Neural cell (in vitro differentiated cells): ENCODE data around the gene GAB2. TPM values are rescaled to one million over a fixed set of nuclear protein-coding genes. Genes with fewer than 3 reads are reported as not detected.

Source experiments
- H2AFZ ChIP-seq: fragments of 200-600, 300-800 bp; sonication (generic), shearing (Covaris generic); 2 replicates; pipeline ENCODE4 v1.6.0; 2014; ENCODE audit warnings: low read depth, mild to moderate bottlenecking, antibody characterized with exemption, low read length, moderate library complexity
- H3F3A ChIP-seq: fragments of 200-600 bp; shearing (Covaris generic); 2 replicates; pipeline ENCODE4 v1.6.1; 2016; ENCODE audit warnings: mild to moderate bottlenecking, moderate library complexity, mixed read lengths, antibody characterized with exemption, low read length; ENCODE audit not compliant: insufficient read depth, poor library complexity, severe bottlenecking
- H3K27ac ChIP-seq: fragments of 200-600, 300-800 bp; sonication (generic), shearing (Covaris generic); 2 replicates; pipeline ENCODE4 v1.5.1; 2014; ENCODE audit warnings: mild to moderate bottlenecking, low read length, moderate library complexity
- H3K27me3 ChIP-seq: fragments of 300-800, 200-600 bp; sonication (generic), shearing (Covaris generic); 2 replicates; pipeline ENCODE4 v1.6.0; 2014; ENCODE audit warnings: mild to moderate bottlenecking, low read depth, low read length, moderate library complexity; ENCODE audit not compliant: insufficient read depth
- H3K36me3 ChIP-seq: fragments of 300-800, 200-600 bp; sonication (generic), shearing (Covaris generic); 2 replicates; pipeline ENCODE4 v1.5.1; 2014; ENCODE audit warnings: mild to moderate bottlenecking, antibody characterized with exemption, low read length, moderate library complexity; ENCODE audit not compliant: insufficient read depth
- H3K4me2 ChIP-seq: fragments of 300-800, 200-600 bp; sonication (generic), shearing (Covaris generic); 2 replicates; pipeline ENCODE4 v1.6.0; 2014; ENCODE audit warnings: mild to moderate bottlenecking, low read length
- H3K4me3 ChIP-seq: fragments of 300-800, 200-600 bp; sonication (generic), shearing (Covaris generic); 2 replicates; pipeline ENCODE4 v1.5.1; 2014; ENCODE audit warnings: mild to moderate bottlenecking, low read length, moderate library complexity
- H3K79me2 ChIP-seq: fragments of 200-600 bp; shearing (Covaris generic); replicated peaks from 2 replicates; pipeline ENCODE4 v1.6.0; 2014; ENCODE audit warnings: mild to moderate bottlenecking, low read length, moderate library complexity; ENCODE audit not compliant: insufficient read depth
- H3K9ac ChIP-seq: fragments of 300-800, 200-600 bp; sonication (generic), shearing (Covaris generic); 2 replicates; pipeline ENCODE4 v1.6.1; 2016; ENCODE audit warnings: mild to moderate bottlenecking, low read length, mixed read lengths
- H3K9me2 ChIP-seq: fragments of 200-600 bp; shearing (Covaris generic); 2 replicates; pipeline ENCODE4 v1.6.1; 2016; ENCODE audit warnings: mild to moderate bottlenecking, low read length, mixed read lengths; ENCODE audit not compliant: insufficient read depth
- H3K9me3 ChIP-seq: fragments of 200-600, 300-800 bp; sonication (generic), shearing (Covaris generic); 2 replicates; pipeline ENCODE4 v1.6.1; 2016; ENCODE audit warnings: mild to moderate bottlenecking, mixed run types, low read length, moderate library complexity, mixed read lengths
- H4K20me1 ChIP-seq: fragments of 200-600 bp; shearing (Covaris generic); 2 replicates; pipeline ENCODE4 v1.6.1; 2016; ENCODE audit warnings: mild to moderate bottlenecking, mixed run types; ENCODE audit not compliant: insufficient read depth
- EP300 ChIP-seq: fragments of 450-650 bp; conservative IDR thresholded peaks from 2 replicates; pipeline ENCODE4 v1.6.1; 2014; ENCODE audit warnings: antibody characterized with exemption, mild to moderate bottlenecking, moderate library complexity; ENCODE audit not compliant: poor library complexity, severe bottlenecking
- EZH2 ChIP-seq: fragments of 200-600, 300-800 bp; shearing (Covaris generic), sonication (generic); IDR thresholded peaks from 2 replicates; pipeline ENCODE4 v1.6.1; 2014; ENCODE audit warnings: antibody characterized with exemption, low read length, borderline replicate concordance, mild to moderate bottlenecking; ENCODE audit not compliant: insufficient read depth, poor library complexity, severe bottlenecking
- MXI1 ChIP-seq: fragments of 450-650 bp; conservative IDR thresholded peaks from 2 replicates; pipeline ENCODE4 v1.6.1; 2014; ENCODE audit warnings: antibody characterized with exemption, mild to moderate bottlenecking; ENCODE audit not compliant: poor library complexity, severe bottlenecking
- POLR2AphosphoS5 ChIP-seq: IDR thresholded peaks from 2 replicates; pipeline ENCODE4 v1.6.1; 2012
- RAD21 ChIP-seq: fragments of 450-650 bp; conservative IDR thresholded peaks from 2 replicates; pipeline ENCODE4 v1.6.1; 2014; ENCODE audit warnings: antibody characterized with exemption, mild to moderate bottlenecking, moderate library complexity
- SMC3 ChIP-seq: fragments of 450-650 bp; conservative IDR thresholded peaks from 2 replicates; pipeline ENCODE4 v1.6.1; 2014; ENCODE audit warnings: antibody characterized with exemption, mild to moderate bottlenecking, moderate library complexity; ENCODE audit not compliant: poor library complexity
- TAF1 ChIP-seq: IDR thresholded peaks from 2 replicates; pipeline ENCODE4 v1.6.1; 2012; ENCODE audit warnings: low read depth
- polyA plus RNA-seq: library from polyadenylated mRNA; depleted of rRNA; stranded (reverse); fragments of >200 nt; gene quantifications from 2 replicates; pipeline ENCODE4 v1.2.3, GENCODE V29; 2014
- TF ChIP-seq, protein P1 (sequence below): fragments of 450-650 bp; IDR thresholded peaks from 2 replicates; pipeline ENCODE4 v1.5.1; 2014; ENCODE audit warnings: antibody characterized with exemption, mild to moderate bottlenecking, moderate library complexity; ENCODE audit not compliant: poor library complexity, severe bottlenecking
- TF ChIP-seq, protein P2 (sequence below): IDR thresholded peaks from 2 replicates; pipeline ENCODE4 v1.6.1; 2012; ENCODE audit warnings: borderline replicate concordance

GAB2 gene
- polyA plus RNA-seq, 1 donor from 2014 or later = 21.9 TPM

DNA sequence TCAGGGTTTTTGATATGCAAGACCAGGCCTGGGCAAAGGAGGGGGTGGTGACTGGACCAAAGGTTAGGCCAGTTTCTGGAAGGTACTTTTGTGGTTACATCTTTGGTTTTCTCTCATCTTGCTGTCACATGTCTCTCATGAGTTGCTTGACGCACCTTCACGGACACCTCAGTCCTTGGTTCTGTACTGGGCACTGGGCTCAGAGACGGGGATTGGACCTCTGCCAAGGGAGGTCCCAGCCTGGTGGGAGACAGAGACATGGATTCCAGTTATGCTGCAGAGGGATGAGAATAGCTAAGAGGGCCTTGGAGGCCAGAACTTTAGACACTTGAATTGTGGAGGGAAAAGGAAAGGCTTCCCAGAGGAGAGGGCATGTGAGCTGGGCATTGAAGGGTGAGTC lies 227.2 kb downstream of the GAB2 start:
- no peak overlapping the region for H3K9ac ChIP-seq
- no peaks in the 10 kb centered on the region for H3K9me3 ChIP-seq
- H3F3A ChIP-seq = no peaks in the 10 kb centered on the region
- no peaks in the 10 kb centered on the region for H4K20me1 ChIP-seq
- TF ChIP-seq POLR2AphosphoS5 = no peak
- TF ChIP-seq EZH2 = no peak
- TF ChIP-seq, protein P1, sequence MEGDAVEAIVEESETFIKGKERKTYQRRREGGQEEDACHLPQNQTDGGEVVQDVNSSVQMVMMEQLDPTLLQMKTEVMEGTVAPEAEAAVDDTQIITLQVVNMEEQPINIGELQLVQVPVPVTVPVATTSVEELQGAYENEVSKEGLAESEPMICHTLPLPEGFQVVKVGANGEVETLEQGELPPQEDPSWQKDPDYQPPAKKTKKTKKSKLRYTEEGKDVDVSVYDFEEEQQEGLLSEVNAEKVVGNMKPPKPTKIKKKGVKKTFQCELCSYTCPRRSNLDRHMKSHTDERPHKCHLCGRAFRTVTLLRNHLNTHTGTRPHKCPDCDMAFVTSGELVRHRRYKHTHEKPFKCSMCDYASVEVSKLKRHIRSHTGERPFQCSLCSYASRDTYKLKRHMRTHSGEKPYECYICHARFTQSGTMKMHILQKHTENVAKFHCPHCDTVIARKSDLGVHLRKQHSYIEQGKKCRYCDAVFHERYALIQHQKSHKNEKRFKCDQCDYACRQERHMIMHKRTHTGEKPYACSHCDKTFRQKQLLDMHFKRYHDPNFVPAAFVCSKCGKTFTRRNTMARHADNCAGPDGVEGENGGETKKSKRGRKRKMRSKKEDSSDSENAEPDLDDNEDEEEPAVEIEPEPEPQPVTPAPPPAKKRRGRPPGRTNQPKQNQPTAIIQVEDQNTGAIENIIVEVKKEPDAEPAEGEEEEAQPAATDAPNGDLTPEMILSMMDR = no peak
- TF ChIP-seq MXI1 = no peak
- no peak for TF ChIP-seq TAF1
- no peak for TF ChIP-seq RAD21
- no peak for TF ChIP-seq EP300
- TF ChIP-seq, protein P2, sequence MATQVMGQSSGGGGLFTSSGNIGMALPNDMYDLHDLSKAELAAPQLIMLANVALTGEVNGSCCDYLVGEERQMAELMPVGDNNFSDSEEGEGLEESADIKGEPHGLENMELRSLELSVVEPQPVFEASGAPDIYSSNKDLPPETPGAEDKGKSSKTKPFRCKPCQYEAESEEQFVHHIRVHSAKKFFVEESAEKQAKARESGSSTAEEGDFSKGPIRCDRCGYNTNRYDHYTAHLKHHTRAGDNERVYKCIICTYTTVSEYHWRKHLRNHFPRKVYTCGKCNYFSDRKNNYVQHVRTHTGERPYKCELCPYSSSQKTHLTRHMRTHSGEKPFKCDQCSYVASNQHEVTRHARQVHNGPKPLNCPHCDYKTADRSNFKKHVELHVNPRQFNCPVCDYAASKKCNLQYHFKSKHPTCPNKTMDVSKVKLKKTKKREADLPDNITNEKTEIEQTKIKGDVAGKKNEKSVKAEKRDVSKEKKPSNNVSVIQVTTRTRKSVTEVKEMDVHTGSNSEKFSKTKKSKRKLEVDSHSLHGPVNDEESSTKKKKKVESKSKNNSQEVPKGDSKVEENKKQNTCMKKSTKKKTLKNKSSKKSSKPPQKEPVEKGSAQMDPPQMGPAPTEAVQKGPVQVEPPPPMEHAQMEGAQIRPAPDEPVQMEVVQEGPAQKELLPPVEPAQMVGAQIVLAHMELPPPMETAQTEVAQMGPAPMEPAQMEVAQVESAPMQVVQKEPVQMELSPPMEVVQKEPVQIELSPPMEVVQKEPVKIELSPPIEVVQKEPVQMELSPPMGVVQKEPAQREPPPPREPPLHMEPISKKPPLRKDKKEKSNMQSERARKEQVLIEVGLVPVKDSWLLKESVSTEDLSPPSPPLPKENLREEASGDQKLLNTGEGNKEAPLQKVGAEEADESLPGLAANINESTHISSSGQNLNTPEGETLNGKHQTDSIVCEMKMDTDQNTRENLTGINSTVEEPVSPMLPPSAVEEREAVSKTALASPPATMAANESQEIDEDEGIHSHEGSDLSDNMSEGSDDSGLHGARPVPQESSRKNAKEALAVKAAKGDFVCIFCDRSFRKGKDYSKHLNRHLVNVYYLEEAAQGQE = no peak
- TF ChIP-seq SMC3 = no peak
- H3K27ac ChIP-seq = no peak overlapping the region
- H3K4me3 ChIP-seq = peak overlapping the region; percentile 76
- no peaks in the 10 kb centered on the region for H3K36me3 ChIP-seq
- H3K27me3 ChIP-seq = no peaks in the 10 kb centered on the region
- no peaks in the 10 kb centered on the region for H3K9me2 ChIP-seq
- peaks cover 14% of the 10 kb centered on the region for H3K79me2 ChIP-seq
- H3K4me2 ChIP-seq = peak overlapping the region; percentile 78
- no peak overlapping the region for H2AFZ ChIP-seq

DNA sequence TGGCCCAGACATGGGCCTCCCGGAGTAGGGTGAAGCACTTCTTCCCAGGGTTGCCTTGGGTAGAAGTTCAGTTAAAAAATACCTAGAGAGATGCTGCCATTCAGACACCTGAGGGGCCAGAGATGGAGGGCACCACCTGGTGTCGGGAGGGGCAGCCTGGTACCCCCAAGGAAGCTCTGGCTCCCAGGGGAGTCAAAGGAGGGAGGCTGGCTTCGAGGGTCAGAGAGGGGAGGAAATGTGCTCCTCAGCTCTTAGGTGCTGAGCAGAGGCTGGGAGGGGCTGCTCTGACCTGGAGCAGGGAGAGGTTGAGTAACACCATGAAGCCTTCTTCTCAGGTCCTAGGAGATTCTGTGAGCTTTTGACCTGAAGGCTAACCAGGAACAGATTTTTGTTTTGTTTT lies 227.8 kb downstream of the GAB2 start:
- H2AFZ ChIP-seq = no peak overlapping the region
- H3K9ac ChIP-seq = peak overlapping the region; percentile 66
- no peaks in the 10 kb centered on the region for H3K9me3 ChIP-seq
- H3K36me3 ChIP-seq = no peaks in the 10 kb centered on the region
- no peaks in the 10 kb centered on the region for H3F3A ChIP-seq
- no peak overlapping the region for H3K27ac ChIP-seq
- peak overlapping the region; percentile 78 for H3K4me2 ChIP-seq
- TF ChIP-seq RAD21 = no peak
- no peak for TF ChIP-seq EP300
- TF ChIP-seq EZH2 = no peak
- TF ChIP-seq MXI1 = no peak
- no peak for TF ChIP-seq SMC3
- no peak for TF ChIP-seq POLR2AphosphoS5
- TF ChIP-seq, protein P1 = no peak
- TF ChIP-seq TAF1 = no peak
- TF ChIP-seq, protein P2 = no peak
- no peaks in the 10 kb centered on the region for H4K20me1 ChIP-seq
- H3K9me2 ChIP-seq = no peaks in the 10 kb centered on the region
- peak overlapping the region; percentile 76 for H3K4me3 ChIP-seq
- H3K79me2 ChIP-seq = peaks cover 14% of the 10 kb centered on the region
- H3K27me3 ChIP-seq = no peaks in the 10 kb centered on the region
